NCI-H2081 treated with DMSO at 0.1 percent for 48 hours (cell line): Measurements from ENCODE around the gene ZSCAN32.

Experiments
- DNase-seq: peaks from one replicate; lab custom pipeline; 2025; lab: John Stamatoyannopoulos, UW

The ZSCAN32 gene

DNA sequence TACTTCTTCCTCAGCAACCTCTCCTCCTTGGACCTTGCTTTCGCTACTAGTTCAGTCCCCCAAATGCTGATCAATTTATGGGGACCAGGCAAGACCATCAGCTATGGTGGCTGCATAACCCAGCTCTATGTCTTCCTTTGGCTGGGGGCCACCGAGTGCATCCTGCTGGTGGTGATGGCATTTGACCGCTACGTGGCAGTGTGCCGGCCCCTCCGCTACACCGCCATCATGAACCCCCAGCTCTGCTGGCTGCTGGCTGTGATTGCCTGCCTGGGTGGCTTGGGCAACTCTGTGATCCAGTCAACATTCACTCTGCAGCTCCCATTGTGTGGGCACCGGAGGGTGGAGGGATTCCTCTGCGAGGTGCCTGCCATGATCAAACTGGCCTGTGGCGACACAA, 44.7 kb downstream of the ZSCAN32 start:
- no peak for DNase-seq

DNA sequence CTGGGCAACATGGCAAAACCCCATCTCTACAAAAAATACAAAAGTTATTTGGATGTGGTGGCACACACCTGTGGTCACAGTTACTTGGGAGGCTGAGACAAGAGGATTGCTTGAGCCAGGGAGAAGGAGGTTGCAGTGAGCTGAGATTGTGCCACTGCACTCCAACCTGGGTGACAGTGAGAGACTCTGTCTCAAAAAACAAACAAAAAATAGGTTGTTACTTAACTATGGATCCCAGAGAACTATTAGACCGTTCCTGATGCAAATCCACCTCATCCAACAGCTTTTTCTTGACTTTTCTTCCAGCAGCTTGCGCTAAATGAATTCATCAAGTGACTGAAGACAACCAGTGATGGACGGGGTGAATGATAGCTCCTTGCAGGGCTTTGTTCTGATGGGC, 45.2 kb downstream of the ZSCAN32 start, which contains the start of gene OR2C1:
TSS of gene OR2C1 (plus strand) at position 301 of the 400 bp plus-strand sequence. CDS start at position 353, 52 bp downstream.
- no peak for DNase-seq

DNA sequence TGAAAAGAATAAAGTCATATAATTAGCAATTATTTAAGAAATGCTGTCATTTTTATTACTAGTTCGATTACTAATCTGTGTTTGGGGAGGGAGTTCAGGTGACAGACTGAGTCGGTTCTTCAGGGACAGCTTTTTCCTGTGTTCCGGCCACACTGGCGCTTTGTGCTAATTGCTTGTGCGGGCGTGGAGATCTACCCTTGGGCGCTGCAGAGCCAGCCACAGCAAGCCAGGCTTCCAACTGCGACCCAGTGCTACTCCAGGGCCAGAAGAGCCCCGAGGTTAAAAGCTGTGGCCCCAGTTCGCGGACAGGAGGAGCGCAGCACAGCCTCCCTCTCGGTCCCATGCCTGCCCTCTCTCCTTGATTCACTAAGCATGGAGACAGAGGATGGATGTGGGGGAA, 51.6 kb downstream of the ZSCAN32 start:
- no peak for DNase-seq

DNA sequence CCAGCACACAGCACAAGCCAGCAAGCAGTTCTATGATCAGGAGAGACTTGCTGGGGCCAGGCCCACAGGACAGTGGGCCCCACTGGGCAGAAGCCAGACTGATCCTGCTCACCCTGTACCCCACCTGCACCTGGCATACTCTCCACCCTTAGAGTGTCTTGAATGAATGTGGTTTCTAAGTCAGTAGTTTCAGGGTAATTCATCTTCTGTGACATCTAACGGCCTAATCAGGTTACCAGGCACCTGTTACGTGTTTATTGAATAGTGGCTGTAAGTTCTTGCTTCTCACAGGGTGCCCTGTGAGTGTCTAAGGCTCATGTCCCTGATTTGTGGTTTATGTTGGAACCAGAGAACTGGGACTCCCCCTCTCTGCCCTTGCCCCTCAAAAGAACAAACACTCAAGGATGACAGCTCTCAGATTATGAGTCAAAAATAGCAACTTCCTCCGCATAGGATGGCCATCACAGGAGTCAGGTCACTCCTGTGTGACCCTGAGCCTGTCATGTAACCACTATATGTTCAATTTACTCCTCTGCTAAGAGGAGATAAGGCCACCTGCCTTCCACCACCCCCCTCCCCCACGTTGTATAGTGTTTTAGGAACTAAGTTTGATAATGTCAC, 52.1 kb downstream of the ZSCAN32 start:
- no peak for DNase-seq

DNA sequence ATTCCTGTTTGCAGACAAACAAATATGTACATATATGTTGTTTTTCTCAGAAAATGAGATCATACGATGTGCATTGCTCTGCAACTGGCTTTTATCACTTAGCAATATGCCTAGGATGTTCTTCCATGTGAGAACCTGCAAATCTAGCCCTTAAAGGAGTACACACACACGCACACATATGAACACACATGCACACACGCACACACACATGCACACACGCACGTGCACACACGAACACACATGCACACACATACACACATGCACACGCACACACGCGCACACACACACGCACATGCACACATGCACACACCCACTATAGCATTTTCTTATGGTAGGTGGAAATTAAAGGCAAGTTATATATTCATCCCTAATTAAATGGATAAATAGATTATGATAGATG, 53.2 kb downstream of the ZSCAN32 start:
- DNase-seq = no peak

DNA sequence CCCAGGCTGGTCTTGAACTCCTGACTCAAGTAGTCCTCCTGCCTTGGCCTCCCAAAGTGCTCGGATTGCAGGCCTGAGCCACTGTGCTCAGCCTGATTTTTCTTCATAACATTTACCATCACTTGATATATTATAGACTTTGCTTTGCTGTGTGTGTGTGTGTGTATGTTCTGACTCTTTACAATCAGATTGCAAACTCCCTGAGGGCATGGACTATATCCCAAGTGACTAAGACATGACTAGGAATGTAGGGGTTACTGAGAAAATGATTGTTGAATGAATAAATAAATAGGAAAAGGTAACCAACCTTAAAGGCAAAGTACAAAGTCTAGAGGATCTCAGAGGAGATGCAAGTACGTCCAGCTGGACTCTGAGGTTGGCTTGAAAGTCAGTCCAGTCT, 54.8 kb downstream of the ZSCAN32 start:
- no peak for DNase-seq
